ENCODE results near the gene SCN4B.

The SCN4B gene

GRCh38 chr11:118099838-118100556 lies 52.6 kb downstream of the SCN4B start:
- DNase-seq (ENCODE audit: low spot score): no peak

GRCh38 chr11:118098996-118099837 lies 53.4 kb downstream of the SCN4B start:
- no peak for DNase-seq (ENCODE audit: low spot score)

- DNase-seq (ENCODE audit: low spot score): no peak
Observed at GRCh38 chr11:118095967-118096367, 56.7 kb downstream of the SCN4B start.

- no peak for DNase-seq (ENCODE audit: low spot score)
Observed at GRCh38 chr11:118095493-118095892, 57.1 kb downstream of the SCN4B start.

GRCh38 chr11:118092907-118093571 lies 59.6 kb downstream of the SCN4B start:
- DNase-seq (ENCODE audit: low spot score): no peak

- DNase-seq (ENCODE audit: low spot score): no peak
Observed at GRCh38 chr11:118091690-118092089, 60.9 kb downstream of the SCN4B start.

- no peak for DNase-seq (ENCODE audit: low spot score)
Observed at GRCh38 chr11:118090545-118091162, 62.0 kb downstream of the SCN4B start.

- no peak for DNase-seq (ENCODE audit: low spot score)
Observed at GRCh38 chr11:118088531-118088930, 64.1 kb downstream of the SCN4B start.

GRCh38 chr11:118087931-118088330 lies 64.7 kb downstream of the SCN4B start:
- no peak for DNase-seq (ENCODE audit: low spot score)

- DNase-seq (ENCODE audit: low spot score): no peak
Observed at GRCh38 chr11:118086913-118087768, 65.5 kb downstream of the SCN4B start, which contains the start of gene SMIM35. SMIM35 (minus strand) TSS chr11:118086963; CDS start chr11:118086757, 206 bp downstream.

- DNase-seq (ENCODE audit: low spot score): no peak
Observed at GRCh38 chr11:118084656-118085055, 68.0 kb downstream of the SCN4B start.

GRCh38 chr11:118084247-118084646 lies 68.4 kb downstream of the SCN4B start:
- peak; percentile 66 for DNase-seq (ENCODE audit: low spot score)

All from kidney capillary endothelial cell (primary cell).